Spleen (tissue), 11 donors: ENCODE measurements around the gene SLC7A5. TPM values are rescaled to one million over a fixed set of nuclear protein-coding genes. Genes with fewer than 3 reads are reported as not detected.

Experiments used
- DNase-seq: peaks from one replicate; pipeline ENCODE4 v3.0.0-alpha.2; 2020
- H3K27ac ChIP-seq, 8 donors: fragments of 200-600 bp; sonication (generic) in 7 of 8; 1 replicate in 4 of 8; 2 replicates in 4 of 8; pipeline versions ENCODE4 v1.5.0 to v1.8.0; 2016 to 2021; ENCODE audit warnings: inconsistent platforms in 4 of 8, mild to moderate bottlenecking in 4 of 8, moderate library complexity in 1 of 8
- H3K27me3 ChIP-seq, 7 donors: fragments of 200-600 bp; sonication (generic) in 6 of 7; replicated peaks in 1 of 7; 1 replicate in 4 of 7; 2 replicates in 3 of 7; pipeline versions ENCODE4 v1.5.0 to v1.8.0; 2016 to 2021; ENCODE audit warnings: inconsistent platforms in 3 of 7, mild to moderate bottlenecking in 1 of 7
- H3K36me3 ChIP-seq, 6 donors: fragments of 200-600 bp; sonication (generic) in 5 of 6; 1 replicate in 4 of 6; 2 replicates in 2 of 6; pipeline versions ENCODE4 v1.5.0 to v1.8.0; 2016 to 2021; ENCODE audit warnings: inconsistent platforms in 2 of 6
- H3K4me1 ChIP-seq, 6 donors: fragments of 200-600 bp; sonication (generic) in 5 of 6; 1 replicate in 3 of 6; 2 replicates in 3 of 6; pipeline versions ENCODE4 v1.5.0 to v1.8.0; 2016 to 2021; ENCODE audit warnings: inconsistent platforms in 3 of 6
- H3K4me3 ChIP-seq, 8 donors: fragments of 200-600 bp; sonication (generic) in 7 of 8; 1 replicate in 4 of 8; 2 replicates in 4 of 8; pipeline versions ENCODE4 v1.5.0 to v1.8.0; 2016 to 2021; ENCODE audit warnings: inconsistent platforms in 4 of 8, mild to moderate bottlenecking in 4 of 8, moderate library complexity in 2 of 8
- H3K9me3 ChIP-seq, 8 donors: fragments of 200-600 bp; sonication (generic) in 7 of 8; 1 replicate in 4 of 8; 2 replicates in 4 of 8; pipeline versions ENCODE4 v1.5.0 to v1.8.0; 2016 to 2021; ENCODE audit warnings: inconsistent platforms in 4 of 8
- CTCF ChIP-seq, 11 experiments: fragments of 200-600 bp in 7 of 11; fragments of 450-650 bp in 4 of 11; sonication (generic) in 4 of 11; IDR thresholded peaks in 8 of 11; conservative IDR thresholded peaks in 3 of 11; 1 replicate in 7 of 11; 2 replicates in 4 of 11; pipeline versions ENCODE4 v1.4.0 to v1.8.0; 2016 to 2021; ENCODE audit warnings: antibody characterized with exemption in 11 of 11, inconsistent platforms in 4 of 11, mild to moderate bottlenecking in 1 of 11
- POLR2A ChIP-seq, 3 donors: fragments of 450-650 bp; IDR thresholded peaks; one replicate each; pipeline ENCODE4 v1.5.1; 2017; ENCODE audit warnings: antibody characterized with exemption in 3 of 3, mild to moderate bottlenecking in 1 of 3
- POLR2AphosphoS5 ChIP-seq, 3 donors: sonication (generic); formaldehyde crosslinking; IDR thresholded peaks; one replicate each; pipeline ENCODE4 v1.5.1; 2017; ENCODE audit warnings: antibody characterized with exemption in 3 of 3
- WGBS, 5 donors: extraction: QIAGEN DNeasy Blood & Tissue Kit in 3 of 5; methylation state at CpG; one replicate each; pipeline versions ENCODE4 v1.1.5 to v1.1.7; 2013 to 2018; 5-methylcytosine and 5-hydroxymethylcytosine counted together
- intact Hi-C: fragments of 100-400 bp; cut with DNase I; formaldehyde crosslinking; loops from one replicate; pipeline ENCODE4 v1.15.0; 2023; ENCODE audit warnings: low total_unique reads
- polyA plus RNA-seq, 3 donors: library from polyadenylated mRNA; stranded (reverse); fragments of 200-250 nt; gene quantifications; one replicate each; pipeline ENCODE4 v1.2.1, GENCODE V29; 2013
- total RNA-seq, 7 donors: library from RNA; depleted of rRNA in 3 of 7; stranded (reverse); fragments of >200 nt in 3 of 7; fragmentation: NEBNext Ultra II Directional in 4 of 7; extraction: Animal tissue kit (Norgen Biotek cat#: 25700) in 4 of 7; gene quantifications; one replicate each; pipeline versions ENCODE4 v1.1.0 to v1.2.1, GENCODE V29; 2016 to 2021
- donor health status: healthy with polysubstance abuse.
- donor health status: DM: no; HTN: no; CAD: no; lungs with moderate emphysema.
- donor health status: DM: no; HTN: no; CAD: no.
- donor health status: Bipolar disorder and iron deficiency.
- donor health status: healthy.
- donor health status: DM: no; HTN: no; CAD: no.
- donor health status: DM: yes; HTN: yes; CAD: no.

The SLC7A5 gene
- total and polyA plus RNA-seq, 10 donors = 2.5 to 30.6 (median 17.0) TPM

GRCh38 chr16:87806261-87806640, 63.1 kb downstream of the SLC7A5 start:
- no peak for TF ChIP-seq CTCF (IDR thresholded peaks at IDR 0.05 in 8 of 11, conservative IDR thresholded peaks at IDR 0.05 in 3 of 11)
- no peak for TF ChIP-seq POLR2AphosphoS5 (IDR thresholded peaks at IDR 0.05)
- no peak for TF ChIP-seq POLR2A (IDR thresholded peaks at IDR 0.05)

GRCh38 chr16:87803385-87803784, 65.9 kb downstream of the SLC7A5 start:
- peaks cover 5 to 28% (median 15%) of the 10 kb centered on the region in 6 donors for H3K4me1 ChIP-seq
- 85 to 90% (median 87%) methylated on average over 2 to 5 of the region's 5 CpGs for WGBS, 5 donors

More at GRCh38 chr16:87806261-87806640, 63.1 kb downstream of the SLC7A5 start:
- intact Hi-C loops = no loop called here
- 37 to 51% (median 45%) methylated on average over 12 to 16 of the region's 16 CpGs for WGBS, 5 donors
- no peaks in the 10 kb centered on the region for H3K9me3 ChIP-seq
- peak overlapping the region in 4 of 8 donors; percentile 2 to 41 (median 14) for H3K4me3 ChIP-seq
- H3K27me3 ChIP-seq = peaks cover 0 to 40% (median 0%) of the 10 kb centered on the region in 7 donors
- peaks cover 5 to 55% (median 37%) of the 10 kb centered on the region in 6 donors for H3K4me1 ChIP-seq
- peak overlapping the region in 4 of 8 donors; percentile 59 to 80 (median 70) for H3K27ac ChIP-seq
- no peaks in the 10 kb centered on the region for H3K36me3 ChIP-seq
- no peak for DNase-seq

GRCh38 chr16:87802670-87803069, 66.6 kb downstream of the SLC7A5 start:
- H3K4me1 ChIP-seq = peaks cover 5 to 27% (median 15%) of the 10 kb centered on the region in 6 donors
- H3K9me3 ChIP-seq = no peaks in the 10 kb centered on the region
- no peak overlapping the region for H3K27ac ChIP-seq
- H3K36me3 ChIP-seq = no peaks in the 10 kb centered on the region
- no peak for DNase-seq
- no peak overlapping the region for H3K4me3 ChIP-seq
- intact Hi-C loops = no loop called here
- WGBS, 5 donors = 35 to 67% (median 47%) methylated on average over 8 of the region's 8 CpGs
- no peak for TF ChIP-seq POLR2AphosphoS5 (IDR thresholded peaks at IDR 0.05)
- H3K27me3 ChIP-seq = peaks cover 0 to 32% (median 0%) of the 10 kb centered on the region in 7 donors

More at GRCh38 chr16:87803385-87803784, 65.9 kb downstream of the SLC7A5 start:
- Histone ChIP-seq H3K4me3 (no peak overlapping the region), H3K27ac (no peak overlapping the region), H3K36me3 (no peaks in the 10 kb centered on the region), H3K9me3 (no peaks in the 10 kb centered on the region), H3K27me3 (peaks cover 0 to 32% (median 0%) of the 10 kb centered on the region in 7 donors)
- intact Hi-C loops = no loop called here
- TF ChIP-seq POLR2AphosphoS5 (IDR thresholded peaks at IDR 0.05) (no peak), CTCF (IDR thresholded peaks at IDR 0.05 in 8 of 11, conservative IDR thresholded peaks at IDR 0.05 in 3 of 11) (no peak), POLR2A (IDR thresholded peaks at IDR 0.05) (no peak)
- DNase-seq = no peak

- peaks cover 4 to 18% (median 8%) of the 10 kb centered on the region in 6 donors for H3K4me1 ChIP-seq
- H3K36me3 ChIP-seq = no peaks in the 10 kb centered on the region
- intact Hi-C loops = no loop called here
- peaks cover 0 to 27% (median 0%) of the 10 kb centered on the region in 7 donors for H3K27me3 ChIP-seq
- TF ChIP-seq POLR2AphosphoS5 (IDR thresholded peaks at IDR 0.05) (no peak), CTCF (IDR thresholded peaks at IDR 0.05 in 8 of 11, conservative IDR thresholded peaks at IDR 0.05 in 3 of 11) (no peak), POLR2A (IDR thresholded peaks at IDR 0.05) (no peak)
- no peak overlapping the region for H3K27ac ChIP-seq
- no peak for DNase-seq
- H3K4me3 ChIP-seq = no peak overlapping the region
- H3K9me3 ChIP-seq = no peaks in the 10 kb centered on the region
- 54 to 74% (median 59%) methylated on average over 5 to 16 of the region's 16 CpGs for WGBS, 5 donors
Observed at GRCh38 chr16:87801679-87802259, 67.5 kb downstream of the SLC7A5 start.
